GM19193 (cell line): ENCODE data around the gene HDAC4.

Experiments
- POLR2A ChIP-seq: IDR thresholded peaks from 4 replicates; pipeline ENCODE4 v1.6.1; 2011; ENCODE audit not compliant: insufficient read depth, insufficient read length; ENCODE audit errors: extremely low read depth

HDAC4 gene

GRCh38 chr2:239328351-239329191 is 72.2 kb downstream of the HDAC4 start:
- no peak for TF ChIP-seq POLR2A

- TF ChIP-seq POLR2A: no peak
Observed at GRCh38 chr2:239327536-239328350, 73.1 kb downstream of the HDAC4 start.

- no peak for TF ChIP-seq POLR2A
Observed at GRCh38 chr2:239326831-239327535, 73.8 kb downstream of the HDAC4 start.

GRCh38 chr2:239324456-239324855 is 76.4 kb downstream of the HDAC4 start:
- TF ChIP-seq POLR2A: no peak

GRCh38 chr2:239323447-239323846 is 77.4 kb downstream of the HDAC4 start:
- TF ChIP-seq POLR2A: no peak

GRCh38 chr2:239322416-239323086 is 78.3 kb downstream of the HDAC4 start:
- TF ChIP-seq POLR2A: no peak

GRCh38 chr2:239321596-239322415 is 79.0 kb downstream of the HDAC4 start:
- no peak for TF ChIP-seq POLR2A

- no peak for TF ChIP-seq POLR2A
Observed at GRCh38 chr2:239318790-239319661, 81.8 kb downstream of the HDAC4 start.

- TF ChIP-seq POLR2A: no peak
Observed at GRCh38 chr2:239318151-239318611, 82.6 kb downstream of the HDAC4 start.

- no peak for TF ChIP-seq POLR2A
Observed at GRCh38 chr2:239316562-239317465, 84.0 kb downstream of the HDAC4 start.

GRCh38 chr2:239315308-239315707 is 85.5 kb downstream of the HDAC4 start:
- TF ChIP-seq POLR2A: no peak

GRCh38 chr2:239313776-239314175 is 87.0 kb downstream of the HDAC4 start:
- no peak for TF ChIP-seq POLR2A
